GM23338 (cell line): ENCODE results near the gene CHRNA5. TPM values are rescaled to one million over a fixed set of nuclear protein-coding genes. Genes with fewer than 3 reads are reported as not detected.

Experiments used
- ATAC-seq: fragments of 200-7000 bp; cut with Tn5 transposase; 3 replicates; pipeline ENCODE4 v1.9.1; 2020
- DNase-seq: peaks from one replicate; pipeline ENCODE4 v3.0.0-alpha.2; 2015; ENCODE audit warnings: low spot score
- H2AFZ ChIP-seq: fragments of 200-600 bp; sonication (generic); 2 replicates; pipeline ENCODE4 v1.8.0; 2016; ENCODE audit warnings: antibody characterized with exemption, mild to moderate bottlenecking, moderate library complexity
- H3F3A ChIP-seq: fragments of 200-600 bp; sonication (generic); replicated peaks from 2 replicates; pipeline ENCODE4 v1.8.0; 2017; ENCODE audit warnings: antibody characterized with exemption, mixed run types, low read depth
- H3K27ac ChIP-seq: fragments of 200-600 bp; sonication (generic); 2 replicates; pipeline ENCODE4 v1.6.1; 2016; ENCODE audit warnings: low read depth
- H3K27me3 ChIP-seq: fragments of 200-600 bp; sonication (generic); 2 replicates; pipeline ENCODE4 v1.8.0; 2016; ENCODE audit warnings: mild to moderate bottlenecking, mixed run types, moderate library complexity; ENCODE audit not compliant: insufficient read depth
- H3K36me3 ChIP-seq: fragments of 200-600 bp; sonication (generic); 2 replicates; pipeline ENCODE4 v1.8.0; 2016; ENCODE audit warnings: mild to moderate bottlenecking; ENCODE audit not compliant: insufficient read depth
- H3K4me1 ChIP-seq: fragments of 200-600 bp; sonication (generic); 2 replicates; pipeline ENCODE4 v1.8.0; 2016; ENCODE audit warnings: mild to moderate bottlenecking, moderate library complexity; ENCODE audit not compliant: insufficient read depth
- H3K4me2 ChIP-seq: fragments of 200-600 bp; sonication (generic); 2 replicates; pipeline ENCODE4 v1.7.1; 2017; ENCODE audit warnings: mixed run types
- H3K4me3 ChIP-seq: fragments of 200-600 bp; sonication (generic); 2 replicates; pipeline ENCODE4 v1.6.1; 2016; ENCODE audit warnings: mixed run types
- H3K79me2 ChIP-seq: fragments of 200-600 bp; sonication (generic); replicated peaks from 2 replicates; pipeline ENCODE4 v1.8.0; 2017; ENCODE audit warnings: mild to moderate bottlenecking; ENCODE audit not compliant: insufficient read depth
- H3K9me2 ChIP-seq: fragments of 200-600 bp; sonication (generic); 2 replicates; pipeline ENCODE4 v1.8.0; 2017; ENCODE audit not compliant: insufficient read depth
- H4K20me1 ChIP-seq: fragments of 200-600 bp; sonication (generic); replicated peaks from 2 replicates; pipeline ENCODE4 v1.8.0; 2017; ENCODE audit warnings: mild to moderate bottlenecking; ENCODE audit not compliant: insufficient read depth
- H3K27ac Mint-ChIP-seq: 2 replicates; pipeline ENCODE4 v1.8.0; 2020; ENCODE audit warnings: inconsistent platforms, mild to moderate bottlenecking, moderate library complexity, mixed read lengths
- H3K27me3 Mint-ChIP-seq: 3 replicates; pipeline ENCODE4 v1.8.0; 2022; ENCODE audit warnings: low read depth, mild to moderate bottlenecking, moderate library complexity, mixed read lengths, inconsistent platforms; ENCODE audit not compliant: insufficient read depth, poor library complexity
- H3K36me3 Mint-ChIP-seq: 3 replicates; pipeline ENCODE4 v1.8.0; 2021; ENCODE audit warnings: low read depth, mild to moderate bottlenecking, inconsistent platforms, moderate library complexity, mixed read lengths
- H3K4me1 Mint-ChIP-seq: 3 replicates; pipeline ENCODE4 v1.8.0; 2020; ENCODE audit warnings: mild to moderate bottlenecking, inconsistent platforms, mixed read lengths
- H3K4me3 Mint-ChIP-seq: 3 replicates; pipeline ENCODE4 v1.8.0; 2021; ENCODE audit warnings: moderate library complexity, mild to moderate bottlenecking, inconsistent platforms, mixed read lengths
- H3K9me3 Mint-ChIP-seq: 3 replicates; pipeline ENCODE4 v1.8.0; 2020; ENCODE audit warnings: moderate library complexity, mild to moderate bottlenecking, inconsistent platforms, mixed read lengths
- CREB1 ChIP-seq: fragments of 250-450 bp; sonication (Bioruptor Pico); IDR thresholded peaks from 2 replicates; pipeline ENCODE4 v1.5.0; 2020; ENCODE audit warnings: low read depth, mild to moderate bottlenecking, moderate library complexity
- EZH2 ChIP-seq: fragments of 200-600 bp; sonication (generic); IDR thresholded peaks from one replicate; pipeline ENCODE4 v1.8.0; 2017; ENCODE audit warnings: antibody characterized with exemption, mild to moderate bottlenecking, low read depth; ENCODE audit not compliant: unreplicated experiment
- EZH2phosphoT487 ChIP-seq: fragments of 200-600 bp; sonication (generic); IDR thresholded peaks from one replicate; pipeline ENCODE4 v1.8.1; 2018; ENCODE audit warnings: antibody characterized with exemption; ENCODE audit not compliant: unreplicated experiment
- JUNB ChIP-seq: IDR thresholded peaks from one replicate; pipeline ENCODE4 v1.6.1; 2016; ENCODE audit warnings: antibody characterized with exemption; ENCODE audit not compliant: unreplicated experiment
- NANOG ChIP-seq: IDR thresholded peaks from 2 replicates; pipeline ENCODE4 v1.6.1; 2016; ENCODE audit warnings: antibody characterized with exemption, borderline replicate concordance
- POLR2AphosphoS5 ChIP-seq: IDR thresholded peaks from 2 replicates; pipeline ENCODE4 v1.6.1; 2016; ENCODE audit warnings: antibody characterized with exemption, low read depth
- ZNF114 ChIP-seq: fragments of 250-450 bp; sonication (Bioruptor Pico); IDR thresholded peaks from 2 replicates; pipeline ENCODE4 v1.5.0; 2020; ENCODE audit warnings: mild to moderate bottlenecking, moderate library complexity
- ZNF331 ChIP-seq: fragments of 250-450 bp; sonication (Bioruptor Pico); IDR thresholded peaks from 2 replicates; pipeline ENCODE4 v1.5.0; 2020; ENCODE audit warnings: low read depth, mild to moderate bottlenecking, moderate library complexity
- polyA plus RNA-seq: library from polyadenylated mRNA; unstranded; fragments of >200 nt; fragmentation: Nextera tagmentation; extraction: Ambion mirVana; gene quantifications from 2 replicates; pipeline ENCODE4 v1.2.1, GENCODE V29; 2016
- total RNA-seq: library from RNA; depleted of rRNA; stranded (reverse); fragments of >200 nt; shearing (Covaris generic); gene quantifications from 2 replicates; pipeline ENCODE4 v1.2.3, GENCODE V29; 2014
- TF ChIP-seq, protein P1 (sequence below): IDR thresholded peaks from one replicate; pipeline ENCODE4 v1.6.1; 2018; ENCODE audit warnings: antibody characterized with exemption; ENCODE audit not compliant: unreplicated experiment
- TF ChIP-seq, protein P2 (sequence below), 2 experiments: fragments of 200-600 bp in 1 of 2; sonication (generic) in 1 of 2; conservative IDR thresholded peaks; 2 replicates each; pipeline versions ENCODE4 v1.5.1 to v1.6.1; 2016 to 2017; ENCODE audit warnings: antibody characterized with exemption in 2 of 2, low read depth in 2 of 2, mild to moderate bottlenecking in 2 of 2, moderate library complexity in 1 of 2
- TF ChIP-seq, protein P3 (sequence below): IDR thresholded peaks from 2 replicates; pipeline ENCODE4 v1.6.1; 2016; ENCODE audit warnings: antibody characterized with exemption
- TF ChIP-seq, protein P4 (sequence below): fragments of 250-450 bp; sonication (Bioruptor Pico); IDR thresholded peaks from 2 replicates; pipeline ENCODE4 v1.5.0; 2020; ENCODE audit warnings: mild to moderate bottlenecking, moderate library complexity

CHRNA5 gene
- total and polyA plus RNA-seq, 2 experiments from 2014 or later: 19.6 to 23.3 TPM

DNA sequence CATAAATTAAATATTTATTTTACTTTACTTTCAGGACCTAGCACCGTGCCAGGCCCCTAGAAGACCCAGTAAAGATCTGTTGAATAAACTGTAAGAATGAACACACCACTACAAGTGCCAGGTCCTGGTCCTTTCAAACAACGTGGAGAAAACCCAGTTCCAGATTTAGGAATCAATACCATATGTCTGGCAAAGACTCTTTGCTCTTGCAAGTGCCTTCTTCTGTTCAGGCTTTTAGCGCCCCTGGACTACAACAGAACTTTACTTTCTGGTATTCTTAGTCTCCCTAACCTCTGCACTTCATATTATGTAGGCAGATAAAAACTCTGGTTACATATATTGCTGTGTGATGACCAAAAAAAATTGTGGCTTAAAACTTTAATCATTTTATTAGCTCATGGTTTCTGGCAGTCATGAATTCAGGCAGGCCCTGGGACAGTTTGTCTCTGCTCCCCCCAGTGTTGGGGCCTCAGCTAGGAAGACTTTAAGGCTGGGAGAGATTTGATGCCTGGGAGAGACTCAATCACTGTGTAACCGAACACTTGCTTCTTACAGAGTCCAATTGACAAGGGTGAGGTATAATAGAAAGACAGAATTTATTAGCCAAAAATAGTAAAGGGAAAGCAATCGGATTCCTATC, 27.9 kb upstream of the CHRNA5 start (continued):
- no peak for TF ChIP-seq ZNF331 (CRISPR knock-in tag)
- TF ChIP-seq, protein P1, sequence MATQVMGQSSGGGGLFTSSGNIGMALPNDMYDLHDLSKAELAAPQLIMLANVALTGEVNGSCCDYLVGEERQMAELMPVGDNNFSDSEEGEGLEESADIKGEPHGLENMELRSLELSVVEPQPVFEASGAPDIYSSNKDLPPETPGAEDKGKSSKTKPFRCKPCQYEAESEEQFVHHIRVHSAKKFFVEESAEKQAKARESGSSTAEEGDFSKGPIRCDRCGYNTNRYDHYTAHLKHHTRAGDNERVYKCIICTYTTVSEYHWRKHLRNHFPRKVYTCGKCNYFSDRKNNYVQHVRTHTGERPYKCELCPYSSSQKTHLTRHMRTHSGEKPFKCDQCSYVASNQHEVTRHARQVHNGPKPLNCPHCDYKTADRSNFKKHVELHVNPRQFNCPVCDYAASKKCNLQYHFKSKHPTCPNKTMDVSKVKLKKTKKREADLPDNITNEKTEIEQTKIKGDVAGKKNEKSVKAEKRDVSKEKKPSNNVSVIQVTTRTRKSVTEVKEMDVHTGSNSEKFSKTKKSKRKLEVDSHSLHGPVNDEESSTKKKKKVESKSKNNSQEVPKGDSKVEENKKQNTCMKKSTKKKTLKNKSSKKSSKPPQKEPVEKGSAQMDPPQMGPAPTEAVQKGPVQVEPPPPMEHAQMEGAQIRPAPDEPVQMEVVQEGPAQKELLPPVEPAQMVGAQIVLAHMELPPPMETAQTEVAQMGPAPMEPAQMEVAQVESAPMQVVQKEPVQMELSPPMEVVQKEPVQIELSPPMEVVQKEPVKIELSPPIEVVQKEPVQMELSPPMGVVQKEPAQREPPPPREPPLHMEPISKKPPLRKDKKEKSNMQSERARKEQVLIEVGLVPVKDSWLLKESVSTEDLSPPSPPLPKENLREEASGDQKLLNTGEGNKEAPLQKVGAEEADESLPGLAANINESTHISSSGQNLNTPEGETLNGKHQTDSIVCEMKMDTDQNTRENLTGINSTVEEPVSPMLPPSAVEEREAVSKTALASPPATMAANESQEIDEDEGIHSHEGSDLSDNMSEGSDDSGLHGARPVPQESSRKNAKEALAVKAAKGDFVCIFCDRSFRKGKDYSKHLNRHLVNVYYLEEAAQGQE: no peak

DNA sequence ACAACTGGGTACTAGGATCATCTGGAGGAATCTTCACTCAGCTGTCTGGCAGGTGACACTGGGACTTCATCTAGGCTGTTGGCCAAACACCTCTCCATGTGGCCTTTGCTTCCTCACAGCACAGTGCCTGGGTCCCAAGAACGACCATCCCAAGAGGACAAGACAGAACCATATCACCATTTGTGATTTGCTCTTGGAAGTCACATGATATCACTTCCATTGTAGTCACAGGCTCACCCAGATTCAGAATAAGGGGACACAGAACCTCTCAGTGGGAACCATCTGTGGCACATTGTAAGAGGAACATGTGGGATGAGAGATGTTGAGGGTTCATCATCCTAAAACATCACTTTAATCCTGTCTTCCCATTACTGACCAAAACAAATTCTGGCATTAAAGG, 27.0 kb upstream of the CHRNA5 start:
- DNase-seq (no peak), ATAC-seq (no peak)
- Histone ChIP-seq H2AFZ (no peak overlapping the region), H4K20me1 (peaks cover 7% of the 10 kb centered on the region; the same call in 1 of the 2 replicates), H3K27me3 (no peaks in the 10 kb centered on the region), H3K4me3 (no peak overlapping the region), H3K4me2 (no peak overlapping the region), H3K4me1 (peaks cover 8% of the 10 kb centered on the region; the same call in 1 of the 2 replicates), H3K79me2 (peaks cover 22% of the 10 kb centered on the region), H3K36me3 (peaks cover 12% of the 10 kb centered on the region), H3F3A (no peaks in the 10 kb centered on the region), H3K27ac (no peak overlapping the region), H3K9me2 (peaks cover 3% of the 10 kb centered on the region; the same call in 1 of the 2 replicates)
- H3K4me1 Mint-ChIP-seq: peaks cover 9% of the 10 kb centered on the region
- peaks cover 18% of the 10 kb centered on the region for H3K36me3 Mint-ChIP-seq
- H3K27ac Mint-ChIP-seq: no peak overlapping the region
- TF ChIP-seq ZNF331 (CRISPR knock-in tag) (no peak), ZNF114 (CRISPR knock-in tag) (no peak), CREB1 (CRISPR knock-in tag) (no peak), POLR2AphosphoS5 (no peak), EZH2phosphoT487 (no peak), JUNB (no peak), EZH2 (no peak), NANOG (no peak)
- TF ChIP-seq, protein P2, sequence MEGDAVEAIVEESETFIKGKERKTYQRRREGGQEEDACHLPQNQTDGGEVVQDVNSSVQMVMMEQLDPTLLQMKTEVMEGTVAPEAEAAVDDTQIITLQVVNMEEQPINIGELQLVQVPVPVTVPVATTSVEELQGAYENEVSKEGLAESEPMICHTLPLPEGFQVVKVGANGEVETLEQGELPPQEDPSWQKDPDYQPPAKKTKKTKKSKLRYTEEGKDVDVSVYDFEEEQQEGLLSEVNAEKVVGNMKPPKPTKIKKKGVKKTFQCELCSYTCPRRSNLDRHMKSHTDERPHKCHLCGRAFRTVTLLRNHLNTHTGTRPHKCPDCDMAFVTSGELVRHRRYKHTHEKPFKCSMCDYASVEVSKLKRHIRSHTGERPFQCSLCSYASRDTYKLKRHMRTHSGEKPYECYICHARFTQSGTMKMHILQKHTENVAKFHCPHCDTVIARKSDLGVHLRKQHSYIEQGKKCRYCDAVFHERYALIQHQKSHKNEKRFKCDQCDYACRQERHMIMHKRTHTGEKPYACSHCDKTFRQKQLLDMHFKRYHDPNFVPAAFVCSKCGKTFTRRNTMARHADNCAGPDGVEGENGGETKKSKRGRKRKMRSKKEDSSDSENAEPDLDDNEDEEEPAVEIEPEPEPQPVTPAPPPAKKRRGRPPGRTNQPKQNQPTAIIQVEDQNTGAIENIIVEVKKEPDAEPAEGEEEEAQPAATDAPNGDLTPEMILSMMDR (conservative IDR thresholded peaks at IDR 0.05; ENCODE audit: low read depth in 2 of 2): no peak
- TF ChIP-seq, protein P3, sequence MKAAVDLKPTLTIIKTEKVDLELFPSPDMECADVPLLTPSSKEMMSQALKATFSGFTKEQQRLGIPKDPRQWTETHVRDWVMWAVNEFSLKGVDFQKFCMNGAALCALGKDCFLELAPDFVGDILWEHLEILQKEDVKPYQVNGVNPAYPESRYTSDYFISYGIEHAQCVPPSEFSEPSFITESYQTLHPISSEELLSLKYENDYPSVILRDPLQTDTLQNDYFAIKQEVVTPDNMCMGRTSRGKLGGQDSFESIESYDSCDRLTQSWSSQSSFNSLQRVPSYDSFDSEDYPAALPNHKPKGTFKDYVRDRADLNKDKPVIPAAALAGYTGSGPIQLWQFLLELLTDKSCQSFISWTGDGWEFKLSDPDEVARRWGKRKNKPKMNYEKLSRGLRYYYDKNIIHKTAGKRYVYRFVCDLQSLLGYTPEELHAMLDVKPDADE: no peak
- TF ChIP-seq, protein P4, sequence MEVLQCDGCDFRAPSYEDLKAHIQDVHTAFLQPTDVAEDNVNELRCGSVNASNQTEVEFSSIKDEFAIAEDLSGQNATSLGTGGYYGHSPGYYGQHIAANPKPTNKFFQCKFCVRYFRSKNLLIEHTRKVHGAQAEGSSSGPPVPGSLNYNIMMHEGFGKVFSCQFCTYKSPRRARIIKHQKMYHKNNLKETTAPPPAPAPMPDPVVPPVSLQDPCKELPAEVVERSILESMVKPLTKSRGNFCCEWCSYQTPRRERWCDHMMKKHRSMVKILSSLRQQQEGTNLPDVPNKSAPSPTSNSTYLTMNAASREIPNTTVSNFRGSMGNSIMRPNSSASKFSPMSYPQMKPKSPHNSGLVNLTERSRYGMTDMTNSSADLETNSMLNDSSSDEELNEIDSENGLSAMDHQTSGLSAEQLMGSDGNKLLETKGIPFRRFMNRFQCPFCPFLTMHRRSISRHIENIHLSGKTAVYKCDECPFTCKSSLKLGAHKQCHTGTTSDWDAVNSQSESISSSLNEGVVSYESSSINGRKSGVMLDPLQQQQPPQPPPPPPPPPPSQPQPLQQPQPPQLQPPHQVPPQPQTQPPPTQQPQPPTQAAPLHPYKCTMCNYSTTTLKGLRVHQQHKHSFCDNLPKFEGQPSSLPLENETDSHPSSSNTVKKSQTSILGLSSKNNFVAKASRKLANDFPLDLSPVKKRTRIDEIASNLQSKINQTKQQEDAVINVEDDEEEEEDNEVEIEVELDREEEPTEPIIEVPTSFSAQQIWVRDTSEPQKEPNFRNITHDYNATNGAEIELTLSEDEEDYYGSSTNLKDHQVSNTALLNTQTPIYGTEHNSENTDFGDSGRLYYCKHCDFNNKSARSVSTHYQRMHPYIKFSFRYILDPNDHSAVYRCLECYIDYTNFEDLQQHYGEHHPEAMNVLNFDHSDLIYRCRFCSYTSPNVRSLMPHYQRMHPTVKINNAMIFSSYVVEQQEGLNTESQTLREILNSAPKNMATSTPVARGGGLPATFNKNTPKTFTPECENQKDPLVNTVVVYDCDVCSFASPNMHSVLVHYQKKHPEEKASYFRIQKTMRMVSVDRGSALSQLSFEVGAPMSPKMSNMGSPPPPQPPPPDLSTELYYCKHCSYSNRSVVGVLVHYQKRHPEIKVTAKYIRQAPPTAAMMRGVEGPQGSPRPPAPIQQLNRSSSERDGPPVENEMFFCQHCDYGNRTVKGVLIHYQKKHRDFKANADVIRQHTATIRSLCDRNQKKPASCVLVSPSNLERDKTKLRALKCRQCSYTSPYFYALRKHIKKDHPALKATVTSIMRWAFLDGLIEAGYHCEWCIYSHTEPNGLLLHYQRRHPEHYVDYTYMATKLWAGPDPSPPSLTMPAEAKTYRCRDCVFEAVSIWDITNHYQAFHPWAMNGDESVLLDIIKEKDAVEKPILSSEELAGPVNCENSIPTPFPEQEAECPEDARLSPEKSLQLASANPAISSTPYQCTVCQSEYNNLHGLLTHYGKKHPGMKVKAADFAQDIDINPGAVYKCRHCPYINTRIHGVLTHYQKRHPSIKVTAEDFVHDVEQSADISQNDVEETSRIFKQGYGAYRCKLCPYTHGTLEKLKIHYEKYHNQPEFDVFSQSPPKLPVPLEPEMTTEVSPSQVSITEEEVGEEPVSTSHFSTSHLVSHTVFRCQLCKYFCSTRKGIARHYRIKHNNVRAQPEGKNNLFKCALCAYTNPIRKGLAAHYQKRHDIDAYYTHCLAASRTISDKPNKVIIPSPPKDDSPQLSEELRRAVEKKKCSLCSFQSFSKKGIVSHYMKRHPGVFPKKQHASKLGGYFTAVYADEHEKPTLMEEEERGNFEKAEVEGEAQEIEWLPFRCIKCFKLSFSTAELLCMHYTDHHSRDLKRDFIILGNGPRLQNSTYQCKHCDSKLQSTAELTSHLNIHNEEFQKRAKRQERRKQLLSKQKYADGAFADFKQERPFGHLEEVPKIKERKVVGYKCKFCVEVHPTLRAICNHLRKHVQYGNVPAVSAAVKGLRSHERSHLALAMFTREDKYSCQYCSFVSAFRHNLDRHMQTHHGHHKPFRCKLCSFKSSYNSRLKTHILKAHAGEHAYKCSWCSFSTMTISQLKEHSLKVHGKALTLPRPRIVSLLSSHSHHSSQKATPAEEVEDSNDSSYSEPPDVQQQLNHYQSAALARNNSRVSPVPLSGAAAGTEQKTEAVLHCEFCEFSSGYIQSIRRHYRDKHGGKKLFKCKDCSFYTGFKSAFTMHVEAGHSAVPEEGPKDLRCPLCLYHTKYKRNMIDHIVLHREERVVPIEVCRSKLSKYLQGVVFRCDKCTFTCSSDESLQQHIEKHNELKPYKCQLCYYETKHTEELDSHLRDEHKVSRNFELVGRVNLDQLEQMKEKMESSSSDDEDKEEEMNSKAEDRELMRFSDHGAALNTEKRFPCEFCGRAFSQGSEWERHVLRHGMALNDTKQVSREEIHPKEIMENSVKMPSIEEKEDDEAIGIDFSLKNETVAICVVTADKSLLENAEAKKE (CRISPR knock-in tag): no peak
- H3K27me3 Mint-ChIP-seq: peaks cover 9% of the 10 kb centered on the region
- H3K4me3 Mint-ChIP-seq: no peak overlapping the region
- no peaks in the 10 kb centered on the region; the same call in 2 of the 3 replicates for H3K9me3 Mint-ChIP-seq
